IPS DF 6.9 (cell line): ENCODE measurements around the gene LPGAT1.
"Not testable (repeated sequence)": the region's sequence is repeated elsewhere in the genome, so short reads cannot be mapped to it uniquely, and the experiment has no call there.

ENCODE experiments used
- DNase-seq: peaks from one replicate; pipeline ENCODE4 v3.0.0-alpha.2; 2013; ENCODE audit warnings: low read depth, low spot score
- H3K27ac ChIP-seq: one replicate; pipeline ENCODE4 v1.5.1; 2013; ENCODE audit warnings: low read length, control low read depth
- H3K27me3 ChIP-seq: 2 replicates; pipeline ENCODE4 v1.6.1; 2013; ENCODE audit warnings: mild to moderate bottlenecking, low read length; ENCODE audit not compliant: control insufficient read depth, insufficient read depth
- H3K36me3 ChIP-seq: 2 replicates; pipeline ENCODE4 v1.6.1; 2013; ENCODE audit warnings: low read length; ENCODE audit not compliant: control insufficient read depth, insufficient read depth
- H3K4me1 ChIP-seq: 2 replicates; pipeline ENCODE4 v1.6.1; 2013; ENCODE audit warnings: low read length; ENCODE audit not compliant: control insufficient read depth, insufficient read depth
- H3K4me3 ChIP-seq: 2 replicates; pipeline ENCODE4 v1.5.1; 2013; ENCODE audit warnings: mild to moderate bottlenecking, low read length
- H3K9me3 ChIP-seq: 2 replicates; pipeline ENCODE4 v1.6.1; 2013; ENCODE audit warnings: low read length, inconsistent platforms; ENCODE audit not compliant: control insufficient read depth, insufficient read depth
- WGBS: extraction: QIAGEN DNeasy Blood & Tissue Kit; methylation state at CpG from one replicate; pipeline ENCODE4 v1.1.7; 2013; ENCODE audit warnings: mixed read lengths, missing lambda C conversion rate; ENCODE audit not compliant: insufficient read length, insufficient coverage; 5-methylcytosine and 5-hydroxymethylcytosine counted together

LPGAT1 gene

DNA sequence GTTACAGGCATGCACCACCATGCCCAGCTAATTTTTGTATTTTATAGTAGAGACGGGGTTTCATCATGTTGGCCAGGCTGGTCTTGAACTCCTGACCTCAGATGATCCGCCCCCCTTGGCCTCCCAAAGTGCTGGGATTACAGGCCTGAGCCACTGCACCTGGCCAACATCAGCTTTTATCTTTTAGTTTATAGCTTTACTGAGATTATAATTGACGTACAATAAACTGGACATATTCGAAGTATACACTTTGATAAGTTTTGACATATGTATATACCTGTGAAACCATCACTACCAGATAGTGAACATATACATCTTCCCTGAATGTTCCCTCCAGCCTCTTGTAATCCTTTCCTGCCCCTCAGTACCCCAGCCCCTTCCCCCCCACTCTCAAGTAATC is 114.0 kb downstream of the LPGAT1 start:
- not testable (repeated sequence) for H3K36me3 ChIP-seq, H3K9me3 ChIP-seq, H3K27ac ChIP-seq, H3K4me3 ChIP-seq, H3K27me3 ChIP-seq, H3K4me1 ChIP-seq, DNase-seq
- no CpG with 5 or more reads among the region's 4 CpGs for WGBS

GRCh38 chr1:211715971-211716370 is 114.6 kb downstream of the LPGAT1 start:
- Histone ChIP-seq H3K9me3 (no peaks in the 10 kb centered on the region), H3K27ac (no peak overlapping the region), H3K4me1 (no peaks in the 10 kb centered on the region), H3K4me3 (no peak overlapping the region), H3K27me3 (no peaks in the 10 kb centered on the region), H3K36me3 (no peaks in the 10 kb centered on the region)
- no peak for DNase-seq
- WGBS: no CpG with 5 or more reads among the region's 2 CpGs

- Histone ChIP-seq H3K36me3 (no peaks in the 10 kb centered on the region), H3K4me3 (no peak overlapping the region), H3K27ac (no peak overlapping the region), H3K27me3 (no peaks in the 10 kb centered on the region), H3K4me1 (no peaks in the 10 kb centered on the region), H3K9me3 (no peaks in the 10 kb centered on the region)
- no peak for DNase-seq
- WGBS: no CpG with 5 or more reads among the region's 5 CpGs
Observed at GRCh38 chr1:211714154-211714553, 116.4 kb downstream of the LPGAT1 start.

- no peak overlapping the region for H3K4me3 ChIP-seq
- H3K4me1 ChIP-seq: no peaks in the 10 kb centered on the region
- H3K27me3 ChIP-seq: no peaks in the 10 kb centered on the region
- H3K36me3 ChIP-seq: no peaks in the 10 kb centered on the region
- no peak overlapping the region for H3K27ac ChIP-seq
- H3K9me3 ChIP-seq: no peaks in the 10 kb centered on the region
- DNase-seq: no peak
- no CpG with 5 or more reads among the region's 10 CpGs for WGBS
Observed at GRCh38 chr1:211713231-211713630, 117.3 kb downstream of the LPGAT1 start.

DNA sequence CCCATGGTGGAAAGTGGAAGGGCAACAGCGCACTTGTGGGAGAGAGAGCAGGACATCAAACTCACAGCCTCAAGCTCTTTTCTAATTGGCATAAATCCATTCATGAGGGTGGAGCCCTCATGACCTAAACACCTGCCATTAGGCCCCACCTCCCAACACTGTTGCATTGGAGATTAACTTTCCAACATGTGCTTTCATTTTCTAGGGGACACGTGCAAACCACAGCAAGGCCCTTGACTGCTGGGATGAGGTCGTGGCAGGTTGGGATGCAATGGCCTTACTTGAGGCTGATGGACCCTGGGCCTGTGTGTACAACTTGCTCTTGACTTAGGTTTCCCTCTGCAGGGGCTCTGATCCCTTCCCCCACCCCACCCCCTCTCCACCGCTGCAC is 119.3 kb downstream of the LPGAT1 start:
- Histone ChIP-seq H3K9me3 (no peaks in the 10 kb centered on the region), H3K27me3 (no peaks in the 10 kb centered on the region), H3K4me3 (no peak overlapping the region), H3K36me3 (no peaks in the 10 kb centered on the region), H3K4me1 (no peaks in the 10 kb centered on the region), H3K27ac (no peak overlapping the region)
- WGBS: no CpG with 5 or more reads among the region's 4 CpGs
- no peak for DNase-seq

- Histone ChIP-seq H3K27ac (no peak overlapping the region), H3K9me3 (no peaks in the 10 kb centered on the region), H3K36me3 (no peaks in the 10 kb centered on the region), H3K4me3 (no peak overlapping the region), H3K4me1 (no peaks in the 10 kb centered on the region), H3K27me3 (no peaks in the 10 kb centered on the region)
- no peak for DNase-seq
- WGBS: no CpG with 5 or more reads among the region's 6 CpGs
Observed at GRCh38 chr1:211710566-211711314, 119.8 kb downstream of the LPGAT1 start.

GRCh38 chr1:211708926-211709325 is 121.6 kb downstream of the LPGAT1 start:
- WGBS: no CpG with 5 or more reads among the region's 4 CpGs

GRCh38 chr1:211708006-211708405 is 122.6 kb downstream of the LPGAT1 start:
- Histone ChIP-seq H3K27me3 (no peaks in the 10 kb centered on the region), H3K4me3 (no peak overlapping the region), H3K36me3 (no peaks in the 10 kb centered on the region), H3K9me3 (no peaks in the 10 kb centered on the region), H3K4me1 (no peaks in the 10 kb centered on the region), H3K27ac (no peak overlapping the region)
- no peak for DNase-seq
- WGBS: no CpG with 5 or more reads among the region's 6 CpGs

More at GRCh38 chr1:211708926-211709325, 121.6 kb downstream of the LPGAT1 start:
- no peak overlapping the region for H3K4me3 ChIP-seq
- H3K27ac ChIP-seq: no peak overlapping the region
- no peaks in the 10 kb centered on the region for H3K9me3 ChIP-seq
- no peak for DNase-seq
- H3K27me3 ChIP-seq: no peaks in the 10 kb centered on the region
- H3K36me3 ChIP-seq: no peaks in the 10 kb centered on the region
- H3K4me1 ChIP-seq: no peaks in the 10 kb centered on the region

GRCh38 chr1:211705467-211706091 is 125.0 kb downstream of the LPGAT1 start:
- H3K27ac ChIP-seq: no peak overlapping the region
- WGBS: no CpG with 5 or more reads among the region's 6 CpGs
- no peak for DNase-seq

GRCh38 chr1:211704543-211704942 is 126.0 kb downstream of the LPGAT1 start:
- H3K27me3 ChIP-seq: no peaks in the 10 kb centered on the region
- WGBS: no CpG with 5 or more reads among the region's 3 CpGs
- no peaks in the 10 kb centered on the region for H3K9me3 ChIP-seq
- H3K4me1 ChIP-seq: no peaks in the 10 kb centered on the region
- H3K36me3 ChIP-seq: no peaks in the 10 kb centered on the region
- H3K4me3 ChIP-seq: no peak overlapping the region
- no peak for DNase-seq
- no peak overlapping the region for H3K27ac ChIP-seq

More at GRCh38 chr1:211705467-211706091, 125.0 kb downstream of the LPGAT1 start:
- Histone ChIP-seq H3K9me3 (no peaks in the 10 kb centered on the region), H3K4me1 (no peaks in the 10 kb centered on the region), H3K36me3 (no peaks in the 10 kb centered on the region), H3K4me3 (no peak overlapping the region), H3K27me3 (no peaks in the 10 kb centered on the region)
